HG03469 (cell line): Measurements from ENCODE around the gene KCNT2.

Experiments
- ATAC-seq: cut with Tn5 transposase; IDR thresholded peaks from one replicate; pipeline ENCODE4 v1.9.1; 2021; ENCODE audit warnings: mild to moderate bottlenecking, moderate library complexity, moderate number of reproducible peaks; ENCODE audit not compliant: unreplicated experiment

KCNT2 gene

DNA sequence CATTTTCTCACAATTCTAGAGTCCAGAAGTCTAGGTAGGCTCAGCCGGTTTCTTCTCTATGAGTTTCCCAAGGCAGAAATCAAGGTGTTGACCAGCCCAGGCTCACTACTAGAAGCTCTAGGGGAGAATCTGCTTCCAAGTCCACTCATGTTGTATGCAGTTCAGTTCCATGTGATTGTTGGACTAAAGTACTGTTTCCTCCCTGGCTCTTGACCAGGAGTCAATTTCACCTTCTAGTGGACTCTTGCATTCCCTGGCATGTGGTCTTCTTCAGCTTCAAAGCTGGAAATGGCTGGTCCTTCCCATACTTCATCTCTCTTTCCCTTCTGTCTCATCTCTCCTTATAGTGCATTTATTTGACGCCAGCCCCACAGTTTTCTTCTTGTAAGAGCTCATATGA is 153.4 kb downstream of the KCNT2 start:
- ATAC-seq: no peak

DNA sequence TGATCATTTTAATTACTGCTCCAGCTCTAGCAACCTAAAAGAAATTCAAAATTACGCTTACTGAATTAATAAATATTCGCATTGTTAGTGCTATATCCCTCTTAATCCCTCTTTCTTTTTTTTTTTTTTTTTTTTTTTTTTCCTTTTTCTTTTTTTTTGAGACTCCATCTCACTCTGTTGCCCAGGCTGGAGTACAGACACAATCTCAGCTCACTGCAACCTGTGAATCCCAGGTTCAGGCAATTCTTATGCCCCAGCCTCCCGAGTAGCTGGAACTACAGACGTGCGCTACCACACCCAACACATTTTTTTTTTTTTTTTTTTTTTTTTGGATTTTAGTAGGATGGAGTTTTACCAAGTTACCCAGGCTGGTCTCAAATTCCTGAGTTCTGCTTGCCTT is 157.1 kb downstream of the KCNT2 start:
- no peak for ATAC-seq

DNA sequence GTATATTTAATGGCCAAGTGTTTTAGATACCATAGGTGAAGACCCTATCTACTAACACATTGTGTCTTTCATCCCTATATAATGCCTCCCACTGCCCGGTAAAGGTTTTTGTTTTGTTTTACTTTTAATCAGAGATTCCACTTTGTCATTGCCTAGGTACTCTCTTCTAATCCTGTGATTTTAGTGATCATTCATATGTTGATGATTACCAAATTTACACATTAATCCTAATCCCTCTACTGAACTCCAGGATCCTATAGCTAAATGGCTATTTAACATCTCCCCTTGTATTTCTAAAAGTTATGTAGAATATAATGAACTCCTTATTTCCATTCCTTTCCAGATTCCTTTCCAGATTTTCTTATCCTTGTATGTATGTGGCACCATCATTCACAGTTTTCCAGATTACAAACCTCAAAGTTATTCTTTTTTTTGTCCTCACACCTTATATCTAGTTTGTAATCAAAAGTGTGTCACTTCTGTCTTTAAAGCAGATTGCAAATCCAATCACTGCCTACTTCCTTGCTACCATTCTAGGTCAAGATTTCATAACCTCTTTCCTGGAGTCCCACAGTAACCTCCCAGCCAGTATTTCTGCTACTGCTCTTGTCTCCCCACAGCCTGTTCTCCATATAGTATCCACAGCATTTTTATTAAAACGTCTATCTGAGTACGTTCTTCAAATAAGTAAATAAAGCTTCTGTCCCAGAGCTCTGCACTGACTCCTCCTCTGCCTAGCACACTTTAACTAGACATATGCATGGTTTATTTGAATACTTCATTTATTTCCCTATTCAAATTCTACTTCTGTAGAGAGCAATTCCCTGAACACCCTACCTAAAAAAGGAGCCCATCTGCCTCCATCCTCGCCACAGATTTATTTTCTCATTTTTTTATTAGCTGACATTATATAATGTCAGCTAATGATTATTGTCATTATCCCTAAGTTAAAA is 157.8 kb downstream of the KCNT2 start:
- no peak for ATAC-seq

DNA sequence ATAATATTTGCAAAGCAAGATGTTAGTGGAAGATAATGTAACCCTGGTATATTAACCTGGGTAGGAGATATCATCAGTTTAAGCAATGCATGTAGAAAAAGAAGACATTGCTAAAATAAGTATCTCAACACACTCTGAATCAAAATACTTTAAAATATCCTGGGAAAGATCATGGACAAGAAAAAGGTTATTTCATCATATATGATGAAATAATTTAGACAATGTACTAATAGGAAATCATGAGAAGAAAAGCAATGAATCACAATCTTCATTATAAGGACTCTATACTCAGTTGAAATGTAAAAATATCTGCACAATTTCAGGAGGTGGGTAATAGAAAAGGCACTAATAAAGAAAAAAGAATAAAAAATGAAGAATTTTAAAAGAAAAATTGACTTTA is 158.8 kb downstream of the KCNT2 start:
- ATAC-seq: no peak

DNA sequence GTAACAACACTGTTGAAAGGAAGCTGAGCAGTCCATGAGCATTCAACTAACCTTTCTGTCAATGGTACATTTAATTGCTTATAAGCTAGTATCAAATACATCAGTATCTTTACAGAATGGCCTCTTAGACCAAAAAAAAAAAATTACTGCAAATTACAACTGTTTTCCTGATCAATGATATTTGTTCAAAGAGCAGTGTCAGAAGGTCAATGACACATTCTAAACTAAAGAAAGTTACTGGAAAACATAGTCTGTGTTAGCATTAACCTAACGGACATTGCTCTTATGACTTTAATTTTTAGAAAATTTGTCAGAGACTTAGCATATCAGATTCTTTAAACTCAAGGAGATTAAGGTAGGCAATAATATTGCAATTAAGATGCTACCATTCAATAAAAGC is 162.5 kb downstream of the KCNT2 start:
- ATAC-seq: no peak

- ATAC-seq: no peak
Measured at GRCh38 chr1:196444634-196445033, 163.6 kb downstream of the KCNT2 start.

DNA sequence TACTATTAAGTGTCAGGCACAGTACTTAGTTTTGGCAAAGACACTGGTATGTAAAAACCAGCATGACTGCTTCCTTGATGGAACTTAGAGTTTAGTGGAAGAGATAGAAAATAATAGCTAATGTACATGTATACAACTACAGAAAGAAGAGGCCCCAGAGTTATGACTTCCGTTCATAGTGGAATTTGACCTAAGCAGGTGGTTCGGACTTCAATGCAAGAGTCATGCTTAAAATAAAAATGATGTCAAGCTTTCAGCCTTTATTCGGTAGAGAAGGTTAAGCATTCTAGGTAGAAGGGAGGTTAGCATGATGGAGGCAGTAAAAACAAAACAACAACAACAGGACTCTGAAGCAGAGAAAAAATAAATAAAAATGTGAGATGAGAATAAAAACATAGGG is 165.9 kb downstream of the KCNT2 start:
- ATAC-seq: no peak

GRCh38 chr1:196440711-196441110 is 167.5 kb downstream of the KCNT2 start:
- ATAC-seq: no peak

- ATAC-seq: no peak
Measured at GRCh38 chr1:196438329-196438728, 169.9 kb downstream of the KCNT2 start.

- ATAC-seq: no peak
Measured at GRCh38 chr1:196437671-196438070, 170.6 kb downstream of the KCNT2 start.

- ATAC-seq: no peak
Measured at GRCh38 chr1:196433000-196433399, 175.2 kb downstream of the KCNT2 start.

GRCh38 chr1:196427976-196428734 is 180.1 kb downstream of the KCNT2 start:
- ATAC-seq: no peak

- ATAC-seq: no peak
Measured at GRCh38 chr1:196425513-196425912, 182.7 kb downstream of the KCNT2 start.

DNA sequence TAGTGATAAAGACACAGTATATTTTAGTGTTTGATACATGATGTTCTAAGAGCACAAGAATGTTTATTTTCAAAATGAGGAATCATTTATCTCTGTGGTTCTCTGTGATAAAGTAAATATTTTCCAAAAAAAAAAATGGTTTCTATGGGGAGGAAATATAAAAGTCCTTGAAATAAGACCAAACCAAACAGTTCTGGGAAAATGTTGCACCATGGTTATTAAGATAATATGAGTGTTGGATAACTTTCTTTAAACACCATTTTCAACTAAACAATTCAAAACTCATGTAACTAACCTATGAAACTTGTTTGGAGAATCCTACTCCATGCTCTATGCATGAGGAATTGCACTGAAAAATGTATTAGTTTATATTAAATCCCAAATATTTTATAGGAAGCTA is 184.6 kb downstream of the KCNT2 start:
- no peak for ATAC-seq

DNA sequence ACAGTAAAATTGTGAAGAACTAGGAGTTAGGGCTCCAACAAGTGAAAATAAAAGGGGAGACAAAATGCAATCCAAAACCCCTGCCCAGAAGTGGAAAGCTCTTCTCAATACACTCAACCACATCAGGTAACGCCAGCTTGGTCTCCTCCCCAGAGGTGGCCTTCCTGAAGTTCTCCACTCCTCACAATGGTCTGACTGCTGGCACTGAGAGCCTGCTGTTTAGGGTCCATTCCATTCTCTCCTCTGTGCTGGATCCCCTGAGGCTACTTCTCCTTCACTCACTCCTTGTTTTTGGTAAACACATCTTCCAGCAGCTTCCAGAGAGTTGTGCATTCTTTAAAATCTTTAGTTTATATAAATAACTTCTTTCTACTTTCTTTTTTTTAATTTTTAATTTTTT is 189.5 kb downstream of the KCNT2 start:
- ATAC-seq: no peak

GRCh38 chr1:196415978-196416377 is 192.3 kb downstream of the KCNT2 start:
- no peak for ATAC-seq

GRCh38 chr1:196412326-196412725 is 195.9 kb downstream of the KCNT2 start:
- no peak for ATAC-seq

DNA sequence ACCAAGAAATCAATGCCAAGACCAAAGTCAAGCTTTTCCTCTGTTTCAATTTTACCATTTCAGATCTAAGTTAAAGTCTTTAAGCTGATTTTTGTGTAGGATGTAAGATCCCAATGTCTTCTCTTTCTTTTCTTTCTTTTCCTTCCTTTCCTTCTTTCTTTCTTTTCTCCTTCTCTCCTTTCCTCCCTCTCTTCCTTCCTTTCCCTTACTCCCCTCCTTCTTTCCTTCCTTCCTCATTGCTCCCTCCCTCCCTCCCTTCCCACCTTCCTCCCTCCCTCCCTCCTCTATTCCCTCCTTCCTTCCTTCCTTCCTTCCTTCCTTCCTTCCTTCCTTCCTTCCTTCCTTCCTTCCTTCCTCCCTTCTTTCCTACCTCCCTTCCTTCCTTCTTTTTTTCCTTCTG is 197.5 kb downstream of the KCNT2 start:
- no peak for ATAC-seq

DNA sequence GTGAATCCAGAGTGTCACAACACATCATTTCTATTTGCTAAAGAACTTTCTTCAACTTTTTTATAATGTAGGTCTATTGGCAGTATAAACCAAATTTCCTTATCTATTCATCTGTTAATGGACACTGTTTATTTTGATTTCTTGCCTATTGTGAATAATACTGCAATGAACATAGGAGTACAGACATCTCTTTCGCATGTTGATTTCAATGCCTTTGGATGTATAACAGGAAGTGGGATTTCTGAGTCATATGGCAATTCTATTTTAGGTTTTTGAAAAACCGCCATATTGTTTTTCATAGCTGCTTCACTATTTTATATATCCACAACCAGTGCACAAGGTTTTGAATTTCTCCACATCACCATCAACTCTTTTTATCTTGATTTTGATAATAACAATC is 198.7 kb downstream of the KCNT2 start:
- ATAC-seq: no peak

DNA sequence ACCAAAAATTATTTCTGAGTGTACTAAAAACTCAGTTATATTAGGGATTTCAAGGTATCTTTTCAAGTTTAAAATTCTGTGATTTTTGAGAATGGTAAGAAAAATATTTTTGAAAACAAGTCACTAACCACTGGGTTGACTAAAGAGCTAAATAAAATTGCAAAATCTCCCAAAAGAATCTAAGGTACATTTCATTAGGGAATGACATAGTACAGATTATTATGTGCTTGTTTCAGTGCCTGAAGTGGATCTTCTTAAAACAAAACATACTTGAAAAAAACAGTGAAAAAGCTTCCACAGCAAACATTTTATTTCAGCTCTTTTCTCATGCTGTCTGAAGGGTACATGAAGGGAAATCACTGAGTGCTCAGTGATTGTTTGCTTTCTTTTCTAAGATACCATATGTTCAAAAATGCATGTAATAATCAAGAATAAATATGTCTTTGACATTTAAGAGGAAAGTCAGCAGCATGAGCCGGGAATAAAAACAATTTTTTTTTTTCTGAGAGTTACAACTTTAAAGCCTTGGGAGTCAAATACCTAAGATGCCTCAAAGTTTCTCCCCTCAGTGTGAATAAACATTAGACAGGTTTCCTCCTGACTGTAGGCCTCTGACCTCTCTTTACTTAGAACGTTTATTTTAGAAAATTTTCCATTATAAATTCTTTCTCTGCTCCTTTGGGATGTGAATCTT is 200.7 kb downstream of the KCNT2 start:
- no peak for ATAC-seq

GRCh38 chr1:196405839-196406238 is 202.4 kb downstream of the KCNT2 start:
- ATAC-seq: no peak
